Prostate gland (tissue), 2 donors: ENCODE data around the gene TNNC1. TPM values are rescaled to one million over a fixed set of nuclear protein-coding genes. Genes with fewer than 3 reads are reported as not detected.
A peak's percentile ranks its signal among the peaks of the same experiment; 100 is the strongest.

Source experiments
- DNase-seq: peaks from one replicate; pipeline ENCODE4 v3.0.0-alpha.2; 2019; ENCODE audit warnings: low spot score
- H3K27ac ChIP-seq, 2 donors: fragments of 200-600 bp; sonication (generic); 2 replicates each; pipeline ENCODE4 v1.5.1; 2017 to 2019
- H3K27me3 ChIP-seq: fragments of 200-600 bp; sonication (generic); replicated peaks from 2 replicates; pipeline ENCODE4 v1.5.1; 2019; ENCODE audit not compliant: insufficient read depth
- H3K36me3 ChIP-seq, 2 donors: fragments of 200-600 bp; sonication (generic); 1 replicate in 1 of 2; 2 replicates in 1 of 2; pipeline versions ENCODE4 v1.5.1 to v1.8.1; 2017 to 2019
- H3K4me1 ChIP-seq: fragments of 200-600 bp; sonication (generic); replicated peaks from 2 replicates; pipeline ENCODE4 v1.5.1; 2019
- H3K4me3 ChIP-seq, 2 donors: fragments of 200-600 bp; sonication (generic); 2 replicates each; pipeline ENCODE4 v1.5.1; 2017 to 2019
- H3K9me3 ChIP-seq: fragments of 200-600 bp; sonication (generic); 2 replicates; pipeline ENCODE4 v1.5.1; 2017
- CTCF ChIP-seq, 4 experiments: fragments of 200-600 bp in 2 of 4; fragments of 450-650 bp in 2 of 4; sonication (generic) in 2 of 4; IDR thresholded peaks; 1 replicate in 3 of 4; 2 replicates in 1 of 4; pipeline ENCODE4 v1.5.1; 2016 to 2019; ENCODE audit warnings: antibody characterized with exemption in 4 of 4, mild to moderate bottlenecking in 2 of 4, moderate library complexity in 2 of 4
- POLR2A ChIP-seq: fragments of 450-650 bp; IDR thresholded peaks from one replicate; pipeline ENCODE4 v1.6.1; 2016; ENCODE audit warnings: antibody characterized with exemption, mild to moderate bottlenecking
- POLR2AphosphoS5 ChIP-seq: sonication (generic); formaldehyde crosslinking; IDR thresholded peaks from one replicate; pipeline ENCODE4 v1.6.1; 2017; ENCODE audit warnings: antibody characterized with exemption
- WGBS: methylation state at CpG from one replicate; pipeline ENCODE4 v1.1.5; 2018; 5-methylcytosine and 5-hydroxymethylcytosine counted together
- intact Hi-C: fragments of 100-400 bp; cut with DNase I; formaldehyde crosslinking; loops from one replicate; pipeline ENCODE4 v1.14.2; 2022
- total RNA-seq, 2 donors: library from RNA; depleted of rRNA; stranded (reverse); fragments of >200 nt; gene quantifications; one replicate each; pipeline ENCODE4 v1.1.0, GENCODE V29; 2016

The TNNC1 gene
- total RNA-seq, 2 donors from 2014 or later = 2.7 to 109 TPM

GRCh38 chr3:52428151-52429005 is 25.5 kb downstream of the TNNC1 start:
- TF ChIP-seq CTCF (IDR thresholded peaks at IDR 0.05) (peak in 3 of 4 experiments; percentile 79 to 85 (median 80)), POLR2AphosphoS5 (peak; percentile 70), POLR2A (no peak)
- WGBS = 11% methylated on average over 7 of the region's 7 CpGs
- intact Hi-C loops = loop anchor here (2.0 kb wide), 1 partner anchor 18 kb away; no protein-coding TSS in a partner anchor

GRCh38 chr3:52423173-52423572 is 30.7 kb downstream of the TNNC1 start:
- Histone ChIP-seq H3K4me3 (no peak overlapping the region), H3K27ac (peak overlapping the region in 1 of 2 donors; percentile 0), H3K27me3 (no peaks in the 10 kb centered on the region), H3K4me1 (no peaks in the 10 kb centered on the region), H3K9me3 (no peaks in the 10 kb centered on the region), H3K36me3 (no peaks in the 10 kb centered on the region)
- DNase-seq = no peak
- 22% methylated on average over 5 of the region's 5 CpGs for WGBS
- TF ChIP-seq CTCF (IDR thresholded peaks at IDR 0.05) = no peak
- no peak for TF ChIP-seq POLR2AphosphoS5
- TF ChIP-seq POLR2A = no peak
- intact Hi-C loops = no loop called here

More at GRCh38 chr3:52428151-52429005, 25.5 kb downstream of the TNNC1 start:
- H3K4me1 ChIP-seq = no peaks in the 10 kb centered on the region
- no peaks in the 10 kb centered on the region for H3K36me3 ChIP-seq
- H3K9me3 ChIP-seq = no peaks in the 10 kb centered on the region
- no peaks in the 10 kb centered on the region for H3K27me3 ChIP-seq
- H3K4me3 ChIP-seq = no peak overlapping the region
- H3K27ac ChIP-seq = no peak overlapping the region
- DNase-seq = peak; percentile 70

GRCh38 chr3:52422669-52423068 is 31.2 kb downstream of the TNNC1 start:
- Histone ChIP-seq H3K36me3 (no peaks in the 10 kb centered on the region), H3K4me1 (no peaks in the 10 kb centered on the region), H3K9me3 (no peaks in the 10 kb centered on the region), H3K27me3 (no peaks in the 10 kb centered on the region), H3K4me3 (no peak overlapping the region), H3K27ac (peak overlapping the region in 1 of 2 donors; percentile 0)
- no peak for DNase-seq
- TF ChIP-seq POLR2A (no peak), CTCF (IDR thresholded peaks at IDR 0.05) (no peak), POLR2AphosphoS5 (no peak)
- intact Hi-C loops = no loop called here
- WGBS = 90% methylated on average over 3 of the region's 3 CpGs

GRCh38 chr3:52420388-52420787 is 33.5 kb downstream of the TNNC1 start:
- intact Hi-C loops = no loop called here
- no peaks in the 10 kb centered on the region for H3K27me3 ChIP-seq
- no peaks in the 10 kb centered on the region for H3K9me3 ChIP-seq
- no peaks in the 10 kb centered on the region for H3K4me1 ChIP-seq
- no peaks in the 10 kb centered on the region for H3K36me3 ChIP-seq
- no peak for DNase-seq
- TF ChIP-seq CTCF (IDR thresholded peaks at IDR 0.05) = no peak
- no peak overlapping the region for H3K27ac ChIP-seq
- no peak overlapping the region for H3K4me3 ChIP-seq
- 54% methylated on average over 2 of the region's 2 CpGs for WGBS

- Histone ChIP-seq H3K9me3 (no peaks in the 10 kb centered on the region), H3K36me3 (no peaks in the 10 kb centered on the region), H3K4me1 (peaks cover 14% of the 10 kb centered on the region), H3K27me3 (no peaks in the 10 kb centered on the region), H3K27ac (no peak overlapping the region), H3K4me3 (no peak overlapping the region)
- TF ChIP-seq CTCF (IDR thresholded peaks at IDR 0.05) (no peak), POLR2AphosphoS5 (peak; percentile 61)
- WGBS = 66% methylated on average over 3 of the region's 3 CpGs
- intact Hi-C loops = no loop called here
- no peak for DNase-seq
These were observed 38.0 kb downstream of the TNNC1 start for GRCh38 chr3:52415800-52416199.
